ENCODE results near the gene UTP20.

- no peak for TF ChIP-seq EZH2 (IDR thresholded peaks at IDR 0.05)
- TF ChIP-seq POLR2AphosphoS5 (IDR thresholded peaks at IDR 0.05; ENCODE audit: borderline replicate concordance, low read depth, low read length), result no peak
- no peak for TF ChIP-seq FOXP2 (optimal IDR thresholded peaks at IDR 0.05; ENCODE audit: control extremely low read depth, extremely low read length, insufficient read depth)
Measured at GRCh38 chr12:101298426-101298825, 18.5 kb downstream of the UTP20 start.

All from SK-N-MC (cell line).